ENCODE measurements around the gene LRIG1.
A peak's percentile ranks its signal among the peaks of the same experiment; 100 is the strongest.

LRIG1 gene

GRCh38 chr3:66371432-66371831 lies 129.4 kb downstream of the LRIG1 start:
- Histone ChIP-seq H3K27ac (no peak overlapping the region), H3K4me3 (no peak overlapping the region)
- TF ChIP-seq CTCF (IDR thresholded peaks at IDR 0.05), result no peak
- no peak for DNase-seq (ENCODE audit: low spot score)

GRCh38 chr3:66370179-66370578 lies 130.6 kb downstream of the LRIG1 start:
- Histone ChIP-seq H3K27ac (no peak overlapping the region), H3K4me3 (no peak overlapping the region)
- no peak for DNase-seq (ENCODE audit: low spot score)
- TF ChIP-seq CTCF (IDR thresholded peaks at IDR 0.05), result no peak

- Histone ChIP-seq H3K27ac (no peak overlapping the region), H3K4me3 (no peak overlapping the region)
- DNase-seq (ENCODE audit: low spot score), result no peak
- TF ChIP-seq CTCF (IDR thresholded peaks at IDR 0.05), result no peak
Measured at GRCh38 chr3:66367979-66368378, 132.8 kb downstream of the LRIG1 start.

- no peak overlapping the region for H3K27ac ChIP-seq
- no peak for DNase-seq (ENCODE audit: low spot score)
- no peak for TF ChIP-seq CTCF (IDR thresholded peaks at IDR 0.05)
- no peak overlapping the region for H3K4me3 ChIP-seq
Measured at GRCh38 chr3:66366747-66367146, 134.1 kb downstream of the LRIG1 start.

- Histone ChIP-seq H3K4me3 (no peak overlapping the region), H3K27ac (no peak overlapping the region)
- no peak for TF ChIP-seq CTCF (IDR thresholded peaks at IDR 0.05)
- no peak for DNase-seq (ENCODE audit: low spot score)
Measured at GRCh38 chr3:66365080-66365479, 135.7 kb downstream of the LRIG1 start.

- TF ChIP-seq CTCF (IDR thresholded peaks at IDR 0.05), result no peak
- Histone ChIP-seq H3K4me3 (no peak overlapping the region), H3K27ac (no peak overlapping the region)
- DNase-seq (ENCODE audit: low spot score), result no peak
Measured at GRCh38 chr3:66363148-66363547, 137.7 kb downstream of the LRIG1 start.

- no peak overlapping the region for H3K4me3 ChIP-seq
- no peak for DNase-seq (ENCODE audit: low spot score)
- H3K27ac ChIP-seq, result peak overlapping the region in 1 of 2 donors; percentile 30
- TF ChIP-seq CTCF (IDR thresholded peaks at IDR 0.05), result no peak
Measured at GRCh38 chr3:66362541-66362941, 138.3 kb downstream of the LRIG1 start.

All from coronary artery (tissue), 2 donors.